COLO829 (cell line): ENCODE data around the gene QKI.

ENCODE experiments used
- DNase-seq: peaks from one replicate; pipeline ENCODE4 v3.0.0; 2012; ENCODE audit warnings: low spot score

Gene QKI

DNA sequence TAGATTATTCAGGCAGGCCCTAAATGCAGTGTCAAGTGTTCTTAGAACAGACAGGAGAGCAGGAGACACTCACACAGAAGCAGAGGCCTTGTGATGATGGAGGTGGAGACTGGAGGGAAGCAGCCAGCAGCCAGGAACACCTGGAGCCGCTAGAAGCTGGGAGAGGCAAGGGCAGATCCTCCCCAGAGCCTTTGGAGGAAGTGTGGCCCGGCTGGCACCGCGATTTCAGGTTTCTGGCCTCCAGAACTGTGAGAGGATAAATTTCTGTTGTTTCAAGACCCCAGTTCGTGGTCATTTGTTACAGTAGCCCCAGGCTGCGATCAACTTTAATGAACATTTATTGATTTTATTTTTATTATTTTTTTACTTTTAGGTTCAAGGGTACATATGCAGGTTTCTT lies 203.0 kb downstream of the QKI start:
- no peak for DNase-seq

DNA sequence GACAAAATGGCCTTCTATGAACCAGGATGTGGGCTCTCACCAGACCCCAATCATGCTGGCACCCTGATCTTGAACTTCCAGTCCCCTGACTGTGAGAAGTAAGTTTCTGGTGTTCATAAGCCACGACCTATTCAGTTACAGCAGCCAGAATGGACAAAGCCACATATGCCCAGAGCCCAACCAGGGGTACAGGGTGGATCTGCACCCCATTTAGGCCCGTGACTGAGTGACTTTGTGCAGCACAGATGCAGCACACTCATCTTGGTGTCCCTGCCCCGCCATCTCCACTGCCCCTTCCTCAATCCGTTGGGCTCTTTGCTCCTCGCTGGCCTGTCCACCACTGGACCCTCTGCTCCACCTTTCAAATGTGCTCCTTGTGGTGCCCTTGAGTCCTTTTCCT lies 205.6 kb downstream of the QKI start:
- DNase-seq, result no peak

DNA sequence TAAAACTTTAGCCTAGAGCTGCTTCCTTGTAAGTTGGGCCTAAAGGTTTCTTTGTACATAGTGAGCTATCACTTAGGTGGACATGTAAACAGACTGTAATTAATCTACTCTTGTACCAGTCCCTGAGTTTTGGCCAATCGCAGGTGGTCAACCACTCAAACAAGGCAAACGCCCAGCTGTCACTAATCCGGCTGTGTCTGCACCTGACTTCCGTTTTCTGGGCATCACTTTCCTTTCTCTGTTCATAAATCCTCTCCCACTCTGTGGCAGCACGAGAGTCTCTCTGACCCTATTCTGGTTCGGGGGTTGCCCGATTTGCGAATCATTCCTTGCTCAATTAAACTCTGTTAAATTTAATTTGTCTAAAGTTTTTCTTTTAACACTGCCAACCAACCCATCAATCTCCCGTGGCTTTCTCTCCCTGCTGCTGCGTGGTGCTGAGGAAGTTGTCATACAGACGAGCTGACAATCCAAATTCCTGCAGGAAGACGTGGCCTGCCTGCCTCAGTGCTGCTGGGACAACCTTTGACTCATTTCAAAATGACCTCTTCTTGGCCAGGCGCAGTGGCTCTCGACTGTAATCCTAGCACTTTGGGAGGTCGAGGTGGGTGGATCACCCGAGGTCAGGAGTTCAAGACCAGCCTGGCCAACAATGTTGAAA lies 206.3 kb downstream of the QKI start:
- no peak for DNase-seq

DNA sequence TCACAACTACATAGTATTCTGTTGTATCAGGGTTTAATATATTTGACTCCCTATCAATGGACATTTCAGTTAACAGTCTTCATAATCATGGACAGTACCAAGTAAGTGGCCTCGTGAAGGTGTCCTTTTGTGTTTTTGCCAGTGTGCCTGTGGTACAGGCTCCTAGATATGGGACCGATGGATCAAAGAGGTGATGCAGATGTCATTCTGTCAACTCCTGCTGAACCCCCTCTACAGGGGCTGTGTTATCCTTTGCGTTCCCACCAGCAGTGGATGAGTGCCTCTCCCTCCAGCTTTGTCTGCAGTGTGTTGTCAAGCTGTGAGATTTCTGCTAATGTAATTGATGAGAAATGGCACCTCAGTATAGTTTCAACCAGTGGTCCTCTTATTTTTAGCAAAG lies 210.7 kb downstream of the QKI start:
- DNase-seq, result no peak

DNA sequence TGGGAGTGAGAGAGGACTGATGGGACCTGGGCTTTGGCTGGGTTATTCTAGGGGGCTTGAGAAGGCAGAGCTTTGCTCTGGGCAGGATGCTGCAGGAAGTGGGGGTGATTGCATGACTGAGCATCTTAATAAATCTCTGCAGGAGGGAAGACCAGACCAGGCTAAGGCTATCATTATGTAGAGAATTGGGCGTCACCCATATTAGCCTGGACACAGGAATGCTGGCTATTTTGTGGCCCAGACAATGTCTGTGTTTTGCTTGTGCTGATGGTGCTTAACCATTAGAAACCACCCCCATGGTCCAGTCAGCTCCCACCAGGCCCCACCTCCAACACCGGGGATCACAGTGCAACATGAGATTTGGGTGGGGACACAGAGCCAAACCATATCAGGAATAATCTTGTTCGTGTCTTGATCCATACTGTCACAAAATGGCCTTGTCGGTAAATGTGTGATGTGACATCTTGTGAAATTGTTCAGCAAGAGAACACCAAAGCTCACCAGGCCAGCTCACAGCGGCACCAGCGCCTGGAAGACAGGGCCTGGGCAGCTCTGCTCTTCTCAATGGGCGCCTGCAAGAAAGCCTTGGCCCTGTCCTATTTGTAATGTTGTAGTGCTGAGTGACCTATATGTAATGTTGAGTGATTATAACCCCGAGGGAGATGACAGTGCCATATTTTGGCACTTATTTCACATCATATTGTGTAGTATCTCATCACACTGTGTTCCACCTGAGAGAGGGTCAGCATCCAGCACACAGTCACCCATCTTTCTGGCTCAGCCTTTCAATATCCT lies 211.8 kb downstream of the QKI start:
- DNase-seq, result no peak

DNA sequence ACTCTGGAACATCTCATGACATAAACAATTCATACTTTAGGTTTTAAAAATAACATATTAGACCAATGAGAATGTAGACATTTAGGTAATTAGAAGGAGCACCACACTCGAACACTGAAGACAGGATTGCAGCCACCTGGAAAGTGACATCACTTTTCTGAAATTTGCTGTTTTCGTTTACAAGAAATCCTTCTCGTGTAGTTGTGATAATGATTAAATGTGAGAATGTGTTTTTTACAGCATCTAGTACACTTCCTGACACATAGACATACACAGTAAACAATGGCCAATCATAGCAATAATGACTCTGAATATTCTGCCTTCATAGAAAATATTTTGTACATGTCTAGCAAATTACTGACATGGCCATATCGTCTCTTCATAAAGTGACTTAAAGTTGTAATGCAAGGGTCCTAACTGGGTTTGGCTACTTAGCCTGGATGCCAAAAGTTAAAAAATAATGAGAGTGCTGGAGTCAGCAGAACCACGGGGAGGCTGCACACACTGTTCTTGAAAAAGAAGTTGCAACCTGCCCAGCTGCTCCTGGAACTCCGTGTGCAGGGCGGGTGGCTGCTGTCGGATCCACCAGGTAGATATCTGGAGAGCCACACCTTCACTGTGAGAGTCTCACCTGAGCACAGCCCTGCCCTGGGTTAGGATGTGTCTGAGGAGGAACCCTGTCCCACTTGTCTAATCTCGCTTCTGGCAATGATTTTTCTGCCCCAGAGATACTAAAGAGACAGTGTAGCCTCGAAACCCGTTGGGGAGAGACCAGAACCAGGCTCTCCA lies 212.9 kb downstream of the QKI start:
- no peak for DNase-seq
